GM12865 (cell line): ENCODE data around the gene PHLDB3.

ENCODE experiments used
- DNase-seq: peaks from one replicate; pipeline ENCODE4 v3.0.0; 2010; ENCODE audit warnings: low read depth
- H3K4me3 ChIP-seq: 2 replicates; pipeline ENCODE4 v1.5.1; 2011; ENCODE audit warnings: mild to moderate bottlenecking, low read depth, low read length, control low read depth
- CTCF ChIP-seq: IDR thresholded peaks from 2 replicates; pipeline ENCODE4 v1.5.1; 2011; ENCODE audit warnings: low read length, control low read depth, low read depth, inconsistent platforms; ENCODE audit not compliant: insufficient read depth; ENCODE audit errors: missing control alignments

The PHLDB3 gene

GRCh38 chr19:43476606-43477005 lies 27.9 kb downstream of the PHLDB3 start:
- H3K4me3 ChIP-seq: no peak overlapping the region
- DNase-seq: no peak
- TF ChIP-seq CTCF: no peak

GRCh38 chr19:43474986-43475705 lies 29.4 kb downstream of the PHLDB3 start:
- DNase-seq: peak; percentile 88
- no peak for TF ChIP-seq CTCF
- H3K4me3 ChIP-seq: peak overlapping the region; percentile 68

GRCh38 chr19:43474487-43474886 lies 30.1 kb downstream of the PHLDB3 start:
- H3K4me3 ChIP-seq: no peak overlapping the region
- no peak for DNase-seq
- TF ChIP-seq CTCF: no peak

- no peak for TF ChIP-seq CTCF
- DNase-seq: no peak
- no peak overlapping the region for H3K4me3 ChIP-seq
These were observed 33.5 kb downstream of the PHLDB3 start for GRCh38 chr19:43471091-43471490.

- H3K4me3 ChIP-seq: no peak overlapping the region
- no peak for TF ChIP-seq CTCF
- no peak for DNase-seq
These were observed 34.3 kb downstream of the PHLDB3 start for GRCh38 chr19:43470288-43470687.

GRCh38 chr19:43469160-43469480 lies 35.4 kb downstream of the PHLDB3 start:
- no peak for TF ChIP-seq CTCF
- DNase-seq: no peak
- H3K4me3 ChIP-seq: no peak overlapping the region
